ENCODE measurements around the gene MISP.

DNA sequence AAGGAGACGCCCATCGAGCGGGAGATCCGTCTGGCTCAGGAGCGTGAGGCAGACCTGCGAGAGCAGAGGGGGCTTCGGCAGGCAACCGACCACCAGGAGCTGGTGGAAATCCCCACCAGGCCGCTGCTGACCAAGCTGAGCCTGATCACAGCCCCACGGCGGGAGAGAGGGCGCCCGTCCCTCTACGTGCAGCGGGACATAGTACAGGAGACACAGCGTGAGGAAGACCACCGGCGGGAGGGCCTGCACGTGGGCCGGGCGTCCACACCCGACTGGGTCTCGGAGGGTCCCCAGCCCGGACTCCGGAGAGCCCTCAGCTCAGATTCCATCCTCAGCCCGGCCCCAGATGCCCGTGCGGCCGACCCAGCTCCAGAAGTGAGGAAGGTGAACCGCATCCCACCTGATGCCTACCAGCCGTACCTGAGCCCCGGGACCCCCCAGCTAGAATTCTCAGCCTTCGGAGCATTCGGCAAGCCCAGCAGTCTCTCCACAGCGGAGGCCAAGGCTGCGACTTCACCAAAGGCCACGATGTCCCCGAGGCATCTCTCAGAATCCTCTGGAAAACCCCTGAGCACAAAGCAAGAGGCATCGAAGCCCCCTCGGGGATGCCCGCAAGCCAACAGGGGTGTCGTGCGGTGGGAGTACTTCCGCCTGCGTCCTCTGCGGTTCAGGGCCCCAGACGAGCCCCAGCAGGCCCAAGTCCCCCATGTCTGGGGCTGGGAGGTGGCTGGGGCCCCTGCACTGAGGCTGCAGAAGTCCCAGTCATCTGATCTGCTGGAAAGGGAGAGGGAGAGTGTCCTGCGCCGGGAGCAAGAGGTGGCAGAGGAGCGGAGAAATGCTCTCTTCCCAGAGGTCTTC lies 7.1 kb downstream of the MISP start:
- TF ChIP-seq POLR2AphosphoS5 (IDR thresholded peaks at IDR 0.05) (no peak), POLR2A (IDR thresholded peaks at IDR 0.05) (no peak)
- TF ChIP-seq, protein P1, sequence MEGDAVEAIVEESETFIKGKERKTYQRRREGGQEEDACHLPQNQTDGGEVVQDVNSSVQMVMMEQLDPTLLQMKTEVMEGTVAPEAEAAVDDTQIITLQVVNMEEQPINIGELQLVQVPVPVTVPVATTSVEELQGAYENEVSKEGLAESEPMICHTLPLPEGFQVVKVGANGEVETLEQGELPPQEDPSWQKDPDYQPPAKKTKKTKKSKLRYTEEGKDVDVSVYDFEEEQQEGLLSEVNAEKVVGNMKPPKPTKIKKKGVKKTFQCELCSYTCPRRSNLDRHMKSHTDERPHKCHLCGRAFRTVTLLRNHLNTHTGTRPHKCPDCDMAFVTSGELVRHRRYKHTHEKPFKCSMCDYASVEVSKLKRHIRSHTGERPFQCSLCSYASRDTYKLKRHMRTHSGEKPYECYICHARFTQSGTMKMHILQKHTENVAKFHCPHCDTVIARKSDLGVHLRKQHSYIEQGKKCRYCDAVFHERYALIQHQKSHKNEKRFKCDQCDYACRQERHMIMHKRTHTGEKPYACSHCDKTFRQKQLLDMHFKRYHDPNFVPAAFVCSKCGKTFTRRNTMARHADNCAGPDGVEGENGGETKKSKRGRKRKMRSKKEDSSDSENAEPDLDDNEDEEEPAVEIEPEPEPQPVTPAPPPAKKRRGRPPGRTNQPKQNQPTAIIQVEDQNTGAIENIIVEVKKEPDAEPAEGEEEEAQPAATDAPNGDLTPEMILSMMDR (IDR thresholded peaks at IDR 0.05), result no peak
